ENCODE measurements around the gene GEMIN4.

DNA sequence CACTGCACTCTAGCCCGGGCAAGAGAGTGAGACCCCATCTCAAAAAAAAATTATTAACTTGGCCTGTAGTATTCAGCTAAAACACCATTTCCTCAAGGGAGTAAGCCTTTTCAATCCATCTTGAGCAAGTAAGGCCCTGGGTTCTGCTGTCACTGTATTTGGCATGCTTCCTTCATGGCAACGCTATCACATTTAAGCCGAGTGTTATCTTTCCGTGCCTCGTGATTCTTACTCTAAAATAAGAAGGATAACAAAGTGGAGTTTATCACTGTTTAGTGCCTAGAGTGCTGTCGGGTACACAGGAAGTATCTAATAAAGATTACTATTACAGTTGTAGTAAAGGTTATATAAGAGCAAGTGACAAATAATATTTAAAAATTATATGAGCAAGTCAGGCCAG, 46.2 kb downstream of the GEMIN4 start:
- TF ChIP-seq, protein P1, sequence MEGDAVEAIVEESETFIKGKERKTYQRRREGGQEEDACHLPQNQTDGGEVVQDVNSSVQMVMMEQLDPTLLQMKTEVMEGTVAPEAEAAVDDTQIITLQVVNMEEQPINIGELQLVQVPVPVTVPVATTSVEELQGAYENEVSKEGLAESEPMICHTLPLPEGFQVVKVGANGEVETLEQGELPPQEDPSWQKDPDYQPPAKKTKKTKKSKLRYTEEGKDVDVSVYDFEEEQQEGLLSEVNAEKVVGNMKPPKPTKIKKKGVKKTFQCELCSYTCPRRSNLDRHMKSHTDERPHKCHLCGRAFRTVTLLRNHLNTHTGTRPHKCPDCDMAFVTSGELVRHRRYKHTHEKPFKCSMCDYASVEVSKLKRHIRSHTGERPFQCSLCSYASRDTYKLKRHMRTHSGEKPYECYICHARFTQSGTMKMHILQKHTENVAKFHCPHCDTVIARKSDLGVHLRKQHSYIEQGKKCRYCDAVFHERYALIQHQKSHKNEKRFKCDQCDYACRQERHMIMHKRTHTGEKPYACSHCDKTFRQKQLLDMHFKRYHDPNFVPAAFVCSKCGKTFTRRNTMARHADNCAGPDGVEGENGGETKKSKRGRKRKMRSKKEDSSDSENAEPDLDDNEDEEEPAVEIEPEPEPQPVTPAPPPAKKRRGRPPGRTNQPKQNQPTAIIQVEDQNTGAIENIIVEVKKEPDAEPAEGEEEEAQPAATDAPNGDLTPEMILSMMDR (conservative IDR thresholded peaks at IDR 0.05; ENCODE audit: low read length), result no peak
- no peak for TF ChIP-seq EZH2phosphoT487 (IDR thresholded peaks at IDR 0.05; ENCODE audit: borderline replicate concordance, low read depth, low read length)
